HepG2 (cell line): ENCODE data around the gene UBR1. TPM values are rescaled to one million over a fixed set of nuclear protein-coding genes. Genes with fewer than 3 reads are reported as not detected.
A peak's percentile ranks its signal among the peaks of the same experiment; 100 is the strongest.

ENCODE experiments used
- ARID2 ChIP-seq: sonication (generic); formaldehyde crosslinking; IDR thresholded peaks from 2 replicates; pipeline ENCODE4 v1.8.1; 2022; ENCODE audit warnings: mild to moderate bottlenecking, missing genetic modification reagents, borderline replicate concordance
- ATF2 ChIP-seq: sonication (generic); formaldehyde crosslinking; IDR thresholded peaks from 2 replicates; pipeline ENCODE4 v1.4.0; 2020; ENCODE audit warnings: missing genetic modification reagents
- CSRNP1 ChIP-seq: sonication (generic); formaldehyde crosslinking; IDR thresholded peaks from 2 replicates; pipeline ENCODE4 v1.8.1; 2023; ENCODE audit warnings: mild to moderate bottlenecking, missing genetic modification reagents
- DMAP1 ChIP-seq: IDR thresholded peaks from 2 replicates; pipeline ENCODE4 v1.6.1; 2016
- MEIS2 ChIP-seq: sonication (generic); formaldehyde crosslinking; IDR thresholded peaks from 2 replicates; pipeline ENCODE4 v1.9.0; 2021; ENCODE audit warnings: mild to moderate bottlenecking, missing genetic modification reagents
- SRSF9 ChIP-seq: fragments of 200-400 bp; formaldehyde crosslinking; IDR thresholded peaks from 2 replicates; pipeline ENCODE4 v1.6.1; 2018; ENCODE audit warnings: borderline replicate concordance, mild to moderate bottlenecking, low read depth, low read length; ENCODE audit not compliant: insufficient read depth, poor library complexity, severe bottlenecking
- TEAD2 ChIP-seq: sonication (generic); formaldehyde crosslinking; IDR thresholded peaks from 2 replicates; pipeline ENCODE4 v1.9.0; 2021; ENCODE audit warnings: missing genetic modification reagents
- TOPORS ChIP-seq: sonication (generic); formaldehyde crosslinking; IDR thresholded peaks from 2 replicates; pipeline ENCODE4 v1.8.0; 2023; ENCODE audit warnings: mild to moderate bottlenecking, missing genetic modification reagents
- ZBTB20 ChIP-seq: sonication (generic); formaldehyde crosslinking; IDR thresholded peaks from 2 replicates; pipeline ENCODE4 v1.8.1; 2023; ENCODE audit warnings: missing genetic modification reagents, low read depth, mild to moderate bottlenecking, borderline replicate concordance
- ZFP82 ChIP-seq: sonication (generic); formaldehyde crosslinking; IDR thresholded peaks from 2 replicates; pipeline ENCODE4 v1.5.1; 2020; ENCODE audit warnings: mild to moderate bottlenecking, missing genetic modification reagents, borderline replicate concordance
- ZNF496 ChIP-seq: sonication (generic); formaldehyde crosslinking; IDR thresholded peaks from 2 replicates; pipeline ENCODE4 v1.8.1; 2023; ENCODE audit warnings: mild to moderate bottlenecking, moderate library complexity, missing genetic modification reagents; ENCODE audit not compliant: insufficient replicate concordance
- ZNF572 ChIP-seq: sonication (generic); formaldehyde crosslinking; IDR thresholded peaks from 2 replicates; pipeline ENCODE4 v1.5.1; 2020; ENCODE audit warnings: mild to moderate bottlenecking, missing genetic modification reagents
- ZZZ3 ChIP-seq: sonication (generic); formaldehyde crosslinking; IDR thresholded peaks from 2 replicates; pipeline ENCODE4 v1.4.0; 2020; ENCODE audit warnings: missing genetic modification reagents, mild to moderate bottlenecking, borderline replicate concordance
- polyA plus RNA-seq, 8 experiments: library from polyadenylated mRNA; depleted of rRNA in 3 of 8; stranded (reverse) in 7 of 8; unstranded in 1 of 8; fragments of >200 nt; fragmentation: Illumina TruSeq in 4 of 8; extraction: Trizol in 4 of 8; gene quantifications; 2 replicates each; pipeline versions ENCODE4 v1.2.1 to v1.2.3, GENCODE V29; 2011 to 2016; ENCODE audit warnings: low read depth in 4 of 8, missing spikeins in 1 of 8, mixed read lengths in 1 of 8; ENCODE audit not compliant: insufficient read depth in 1 of 8
- total RNA-seq, 5 experiments: library from RNA; depleted of rRNA; stranded (reverse); fragments of >200 nt; fragmentation: Illumina TruSeq; extraction: Trizol; gene quantifications; 2 replicates each; pipeline ENCODE4 v1.2.3, GENCODE V29; 2016; ENCODE audit warnings: low read depth in 1 of 5
- TF ChIP-seq, protein P1 (sequence below): sonication (generic); formaldehyde crosslinking; IDR thresholded peaks from 2 replicates; pipeline ENCODE4 v1.4.0; 2020; ENCODE audit warnings: missing genetic modification reagents
- TF ChIP-seq, protein P2 (sequence below), 2 experiments: sonication (generic) in 1 of 2; formaldehyde crosslinking in 1 of 2; IDR thresholded peaks; 2 replicates each; pipeline versions ENCODE4 v1.4.0 to v1.6.1; 2016 to 2020; ENCODE audit warnings: borderline replicate concordance in 1 of 2, low read depth in 1 of 2, mild to moderate bottlenecking in 1 of 2, missing genetic modification reagents in 1 of 2
- TF ChIP-seq, protein P3 (sequence below): sonication (generic); formaldehyde crosslinking; IDR thresholded peaks from 2 replicates; pipeline ENCODE4 v1.5.0; 2020; ENCODE audit warnings: mild to moderate bottlenecking, missing genetic modification reagents, borderline replicate concordance

UBR1 gene
- total and polyA plus RNA-seq, 2 of the 13 experiments (the other 11 are each of a cell fraction or from before 2014, with no cell fraction given), result 6.4 to 18.0 TPM

GRCh38 chr15:42919799-42920518 is 185.9 kb downstream of the UBR1 start (continued):
- TF ChIP-seq ZNF572 (CRISPR knock-in tag) (no peak), ZNF496 (CRISPR knock-in tag) (no peak), CSRNP1 (CRISPR knock-in tag) (no peak; the same call in 1 of the 2 replicates), ZBTB20 (CRISPR knock-in tag) (0 out of 2 replicates have a peak, but pooled peaks have one; percentile 35), TEAD2 (CRISPR knock-in tag) (no peak), SRSF9 (no peak), ZFP82 (CRISPR knock-in tag) (no peak), DMAP1 (CRISPR knock-in tag) (no peak), ZZZ3 (0 out of 2 replicates have a peak, but pooled peaks have one; percentile 59), ATF2 (CRISPR knock-in tag) (no peak), TOPORS (CRISPR knock-in tag) (no peak), ARID2 (CRISPR knock-in tag) (no peak), MEIS2 (no peak)
- TF ChIP-seq, protein P1, sequence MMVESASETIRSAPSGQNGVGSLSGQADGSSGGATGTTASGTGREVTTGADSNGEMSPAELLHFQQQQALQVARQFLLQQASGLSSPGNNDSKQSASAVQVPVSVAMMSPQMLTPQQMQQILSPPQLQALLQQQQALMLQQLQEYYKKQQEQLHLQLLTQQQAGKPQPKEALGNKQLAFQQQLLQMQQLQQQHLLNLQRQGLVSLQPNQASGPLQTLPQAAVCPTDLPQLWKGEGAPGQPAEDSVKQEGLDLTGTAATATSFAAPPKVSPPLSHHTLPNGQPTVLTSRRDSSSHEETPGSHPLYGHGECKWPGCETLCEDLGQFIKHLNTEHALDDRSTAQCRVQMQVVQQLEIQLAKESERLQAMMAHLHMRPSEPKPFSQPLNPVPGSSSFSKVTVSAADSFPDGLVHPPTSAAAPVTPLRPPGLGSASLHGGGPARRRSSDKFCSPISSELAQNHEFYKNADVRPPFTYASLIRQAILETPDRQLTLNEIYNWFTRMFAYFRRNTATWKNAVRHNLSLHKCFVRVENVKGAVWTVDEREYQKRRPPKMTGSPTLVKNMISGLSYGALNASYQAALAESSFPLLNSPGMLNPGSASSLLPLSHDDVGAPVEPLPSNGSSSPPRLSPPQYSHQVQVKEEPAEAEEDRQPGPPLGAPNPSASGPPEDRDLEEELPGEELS (CRISPR knock-in tag), result no peak
- TF ChIP-seq, protein P2, sequence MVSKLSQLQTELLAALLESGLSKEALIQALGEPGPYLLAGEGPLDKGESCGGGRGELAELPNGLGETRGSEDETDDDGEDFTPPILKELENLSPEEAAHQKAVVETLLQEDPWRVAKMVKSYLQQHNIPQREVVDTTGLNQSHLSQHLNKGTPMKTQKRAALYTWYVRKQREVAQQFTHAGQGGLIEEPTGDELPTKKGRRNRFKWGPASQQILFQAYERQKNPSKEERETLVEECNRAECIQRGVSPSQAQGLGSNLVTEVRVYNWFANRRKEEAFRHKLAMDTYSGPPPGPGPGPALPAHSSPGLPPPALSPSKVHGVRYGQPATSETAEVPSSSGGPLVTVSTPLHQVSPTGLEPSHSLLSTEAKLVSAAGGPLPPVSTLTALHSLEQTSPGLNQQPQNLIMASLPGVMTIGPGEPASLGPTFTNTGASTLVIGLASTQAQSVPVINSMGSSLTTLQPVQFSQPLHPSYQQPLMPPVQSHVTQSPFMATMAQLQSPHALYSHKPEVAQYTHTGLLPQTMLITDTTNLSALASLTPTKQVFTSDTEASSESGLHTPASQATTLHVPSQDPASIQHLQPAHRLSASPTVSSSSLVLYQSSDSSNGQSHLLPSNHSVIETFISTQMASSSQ (IDR thresholded peaks at IDR 0.05; ENCODE audit: low read depth), result no peak
- TF ChIP-seq, protein P2 (CRISPR knock-in tag; IDR thresholded peaks at IDR 0.05; ENCODE audit: borderline replicate concordance), result 0 out of 2 replicates have a peak, but pooled peaks have one; percentile 18
- TF ChIP-seq, protein P3, sequence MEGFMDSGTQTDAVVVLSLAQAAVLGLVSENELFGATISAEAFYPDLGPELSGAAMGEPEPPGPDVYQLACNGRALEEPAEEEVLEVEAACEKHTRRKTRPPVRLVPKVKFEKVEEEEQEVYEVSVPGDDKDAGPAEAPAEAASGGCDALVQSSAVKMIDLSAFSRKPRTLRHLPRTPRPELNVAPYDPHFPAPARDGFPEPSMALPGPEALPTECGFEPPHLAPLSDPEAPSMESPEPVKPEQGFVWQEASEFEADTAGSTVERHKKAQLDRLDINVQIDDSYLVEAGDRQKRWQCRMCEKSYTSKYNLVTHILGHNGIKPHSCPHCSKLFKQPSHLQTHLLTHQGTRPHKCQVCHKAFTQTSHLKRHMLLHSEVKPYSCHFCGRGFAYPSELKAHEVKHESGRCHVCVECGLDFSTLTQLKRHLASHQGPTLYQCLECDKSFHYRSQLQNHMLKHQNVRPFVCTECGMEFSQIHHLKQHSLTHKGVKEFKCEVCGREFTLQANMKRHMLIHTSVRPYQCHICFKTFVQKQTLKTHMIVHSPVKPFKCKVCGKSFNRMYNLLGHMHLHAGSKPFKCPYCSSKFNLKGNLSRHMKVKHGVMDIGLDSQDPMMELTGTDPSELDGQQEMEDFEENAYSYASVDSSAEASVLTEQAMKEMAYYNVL (CRISPR knock-in tag), result no peak
